Measurements from ENCODE around the gene MARCHF7.
"Not testable (repeated sequence)": the region's sequence is repeated elsewhere in the genome, so short reads cannot be mapped to it uniquely, and the experiment has no call there.

MARCHF7 gene

DNA sequence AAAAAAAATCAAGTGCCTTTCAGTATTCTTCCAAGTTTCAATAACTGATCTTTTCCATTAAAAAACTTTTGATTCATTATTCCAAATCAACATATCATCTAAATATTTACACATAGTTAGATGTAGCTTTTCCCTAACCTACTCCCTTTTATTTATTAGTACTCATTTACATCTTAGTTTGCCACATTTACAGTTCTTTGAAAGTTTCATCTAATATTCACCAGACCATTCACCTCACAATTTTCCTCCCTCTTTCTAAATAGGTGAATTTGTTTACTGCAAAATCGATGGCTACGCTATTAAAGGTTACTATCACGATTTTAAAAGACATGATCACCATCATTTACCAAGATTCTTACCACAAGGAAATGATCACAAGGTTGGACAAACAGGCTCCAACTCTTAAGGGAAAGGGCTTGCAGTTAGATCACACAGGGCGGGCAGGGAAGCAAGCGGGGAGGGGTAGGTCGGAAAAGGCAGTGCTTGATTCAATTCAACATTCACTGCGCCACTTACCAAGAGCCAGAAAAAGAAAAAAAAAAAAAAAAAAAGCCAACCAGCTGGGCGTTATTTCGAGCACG is 654 bp upstream of the MARCHF7 start:
- TF ChIP-seq, protein P1, sequence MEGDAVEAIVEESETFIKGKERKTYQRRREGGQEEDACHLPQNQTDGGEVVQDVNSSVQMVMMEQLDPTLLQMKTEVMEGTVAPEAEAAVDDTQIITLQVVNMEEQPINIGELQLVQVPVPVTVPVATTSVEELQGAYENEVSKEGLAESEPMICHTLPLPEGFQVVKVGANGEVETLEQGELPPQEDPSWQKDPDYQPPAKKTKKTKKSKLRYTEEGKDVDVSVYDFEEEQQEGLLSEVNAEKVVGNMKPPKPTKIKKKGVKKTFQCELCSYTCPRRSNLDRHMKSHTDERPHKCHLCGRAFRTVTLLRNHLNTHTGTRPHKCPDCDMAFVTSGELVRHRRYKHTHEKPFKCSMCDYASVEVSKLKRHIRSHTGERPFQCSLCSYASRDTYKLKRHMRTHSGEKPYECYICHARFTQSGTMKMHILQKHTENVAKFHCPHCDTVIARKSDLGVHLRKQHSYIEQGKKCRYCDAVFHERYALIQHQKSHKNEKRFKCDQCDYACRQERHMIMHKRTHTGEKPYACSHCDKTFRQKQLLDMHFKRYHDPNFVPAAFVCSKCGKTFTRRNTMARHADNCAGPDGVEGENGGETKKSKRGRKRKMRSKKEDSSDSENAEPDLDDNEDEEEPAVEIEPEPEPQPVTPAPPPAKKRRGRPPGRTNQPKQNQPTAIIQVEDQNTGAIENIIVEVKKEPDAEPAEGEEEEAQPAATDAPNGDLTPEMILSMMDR (IDR thresholded peaks at IDR 0.05; ENCODE audit: extremely low read depth, missing control alignments): no peak

DNA sequence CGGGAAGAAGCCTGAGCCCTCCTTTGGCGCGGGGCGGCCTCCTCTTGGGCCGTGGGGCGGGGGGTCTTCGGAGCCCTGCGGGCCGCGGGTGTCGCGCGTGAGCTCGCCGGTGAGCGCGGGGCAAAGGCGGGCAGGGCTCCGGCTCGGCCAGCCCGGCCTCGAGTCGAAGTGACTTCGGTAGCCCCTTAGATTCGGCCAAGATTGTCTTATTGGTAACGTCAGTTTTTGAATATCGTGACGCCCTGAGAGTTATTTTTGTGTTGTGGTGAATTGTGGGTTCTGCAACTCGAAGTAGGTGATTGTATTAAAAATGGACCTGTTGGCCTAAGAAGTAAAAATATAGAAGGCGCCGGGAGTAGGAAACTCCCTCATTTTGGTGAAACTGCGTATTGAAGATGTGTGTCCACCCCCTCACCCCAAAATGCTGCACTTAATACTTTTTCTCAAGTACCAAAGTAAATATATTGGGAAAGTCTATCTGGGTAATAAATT is 669 bp downstream of the MARCHF7 start:
- no peak for DNase-seq (ENCODE audit: low spot score)
- TF ChIP-seq, protein P1 (IDR thresholded peaks at IDR 0.05; ENCODE audit: extremely low read depth, missing control alignments): no peak

More for the DNA sequence above, 654 bp upstream of the MARCHF7 start:
- no peak for DNase-seq (ENCODE audit: low spot score)

DNA sequence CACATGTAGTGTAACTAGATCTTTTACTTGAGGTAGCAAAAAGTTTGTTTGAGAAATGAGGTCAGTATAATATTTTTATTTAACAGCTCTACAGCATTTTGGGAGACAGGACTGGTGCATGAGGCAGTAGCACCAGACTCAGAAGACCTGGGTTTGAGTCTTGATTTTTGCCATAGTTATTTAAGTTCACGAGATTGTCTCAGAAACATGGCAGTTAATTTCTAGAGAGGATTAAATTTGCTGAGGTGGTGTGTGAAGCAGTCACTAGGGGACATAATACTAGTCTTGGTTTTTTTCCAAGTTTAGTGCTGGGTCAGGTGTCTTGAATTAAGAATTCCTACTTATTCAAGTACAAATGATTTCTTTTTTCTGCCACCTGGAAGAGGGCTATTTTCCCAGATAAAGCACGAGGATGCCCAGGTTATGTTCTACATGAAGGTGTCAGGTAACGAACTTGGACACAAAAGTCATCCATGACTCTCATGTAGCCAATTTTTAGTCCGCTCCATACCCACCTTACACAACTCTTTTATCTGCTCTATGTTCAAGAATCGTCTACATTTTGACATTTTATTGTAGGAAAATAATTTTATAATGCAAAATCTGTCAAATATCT is 1.4 kb downstream of the MARCHF7 start:
- DNase-seq (ENCODE audit: low spot score): no peak
- TF ChIP-seq, protein P1 (IDR thresholded peaks at IDR 0.05; ENCODE audit: extremely low read depth, missing control alignments): no peak

DNA sequence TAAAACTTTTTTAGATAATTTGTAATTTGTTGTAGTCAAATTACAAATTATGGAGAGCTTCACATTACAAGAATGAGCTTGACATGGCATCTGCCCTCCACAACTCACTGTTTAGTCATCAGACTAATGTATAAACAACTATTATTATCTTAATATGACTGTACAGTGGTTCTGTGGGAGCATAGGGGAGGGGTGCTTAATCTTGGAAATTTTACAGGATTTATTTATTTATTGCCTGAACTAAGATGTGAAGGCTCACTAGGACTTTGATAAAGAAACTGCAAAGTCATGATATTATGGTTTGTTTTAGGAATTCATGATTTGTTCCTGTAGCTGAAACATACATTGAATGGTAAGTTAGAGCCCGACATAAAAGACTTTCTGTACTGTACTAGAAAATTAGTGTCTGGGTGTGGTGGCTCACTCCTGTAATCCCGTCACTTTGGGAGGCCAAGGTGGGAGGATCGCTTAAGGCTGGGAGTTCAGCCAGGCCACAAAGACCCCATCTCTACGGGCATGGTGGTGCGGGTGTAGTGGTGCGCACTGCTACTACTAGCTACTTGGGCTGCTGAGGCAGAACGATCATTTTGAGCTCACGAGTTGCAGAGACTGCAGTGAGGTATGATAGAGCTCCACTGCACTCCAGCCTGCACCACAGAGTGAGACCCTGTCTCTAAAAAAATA is 2.1 kb downstream of the MARCHF7 start:
- no peak for DNase-seq (ENCODE audit: low spot score)
- TF ChIP-seq, protein P1 (IDR thresholded peaks at IDR 0.05; ENCODE audit: extremely low read depth, missing control alignments): no peak

DNA sequence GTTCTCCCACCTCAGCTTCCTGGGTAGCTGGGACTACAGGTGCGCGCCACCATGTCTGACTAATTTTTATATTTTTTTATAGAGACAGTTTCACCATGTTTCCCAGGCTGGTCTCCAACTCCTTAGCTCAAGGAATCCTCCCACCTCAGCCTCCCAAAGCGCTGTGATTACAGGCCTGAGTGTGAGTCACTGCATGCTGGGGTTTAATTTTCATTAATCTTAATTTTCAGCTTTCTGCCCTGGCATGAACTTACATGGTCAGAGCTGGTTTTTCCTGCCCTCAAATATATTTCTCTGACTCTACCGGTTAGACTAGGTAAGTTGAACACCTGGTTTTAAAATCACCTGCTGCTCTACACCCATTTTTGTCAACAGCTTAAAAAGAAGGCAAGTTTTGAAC is 3.1 kb downstream of the MARCHF7 start:
- no peak for DNase-seq (ENCODE audit: low spot score)
- TF ChIP-seq, protein P1 (IDR thresholded peaks at IDR 0.05; ENCODE audit: extremely low read depth, missing control alignments): no peak

DNA sequence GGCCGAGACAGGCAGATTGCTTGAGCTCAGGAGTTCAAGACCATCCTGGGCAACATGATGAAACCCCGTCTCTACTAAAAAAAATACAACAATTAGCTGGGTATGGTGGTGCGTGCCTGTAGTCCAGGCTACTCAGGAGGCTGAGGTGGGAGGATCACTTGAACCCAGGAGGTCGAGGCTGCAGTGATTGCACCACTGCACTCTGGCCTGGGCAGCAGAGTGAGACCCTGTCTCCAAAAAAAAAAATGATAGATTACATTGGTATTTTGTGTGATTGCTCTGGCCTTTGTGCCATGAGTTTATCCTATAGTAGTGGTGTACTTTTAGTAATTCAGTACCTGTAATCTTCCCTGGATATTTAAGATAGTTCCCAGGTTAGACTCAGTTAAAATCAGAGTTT is 4.1 kb downstream of the MARCHF7 start:
- not testable (repeated sequence) for DNase-seq (ENCODE audit: low spot score)

DNA sequence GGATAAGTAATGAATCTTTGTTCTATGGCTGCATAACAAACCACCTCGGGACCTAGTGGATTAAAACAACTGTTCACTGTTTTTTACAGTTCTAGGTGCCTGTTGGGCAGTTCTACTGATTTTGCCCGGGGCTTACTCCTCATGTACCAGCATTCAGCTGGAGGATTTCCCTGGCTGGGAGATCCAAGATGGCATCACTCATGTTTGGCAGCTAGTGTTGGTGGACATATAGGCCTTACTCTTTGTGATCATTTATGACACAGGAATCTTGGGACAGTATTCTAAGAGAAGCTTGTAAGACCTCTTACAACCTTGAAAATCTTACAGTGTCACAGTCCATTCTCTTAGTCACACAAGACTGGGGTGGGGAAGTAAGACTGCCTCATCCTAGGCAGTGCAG is 4.6 kb downstream of the MARCHF7 start:
- TF ChIP-seq, protein P1 (IDR thresholded peaks at IDR 0.05; ENCODE audit: extremely low read depth, missing control alignments): no peak
- no peak for DNase-seq (ENCODE audit: low spot score)

All from GM20000 (cell line).